GM23248 (cell line): ENCODE data around the gene CERK. TPM values are rescaled to one million over a fixed set of nuclear protein-coding genes. Genes with fewer than 3 reads are reported as not detected.
A peak's percentile ranks its signal among the peaks of the same experiment; 100 is the strongest.

Experiments used
- DNase-seq: peaks from one replicate; pipeline ENCODE4 v3.0.0-alpha.2; 2015
- H2AFZ ChIP-seq: fragments of 200-600 bp; sonication (generic); 2 replicates; pipeline ENCODE4 v1.6.1; 2016; ENCODE audit warnings: antibody characterized with exemption
- H3F3A ChIP-seq: fragments of 200-600 bp; sonication (generic); 2 replicates; pipeline ENCODE4 v1.6.1; 2016; ENCODE audit warnings: mild to moderate bottlenecking, antibody characterized with exemption, mixed run types; ENCODE audit not compliant: insufficient read depth
- H3K27ac ChIP-seq: fragments of 200-600 bp; sonication (generic); 2 replicates; pipeline ENCODE4 v1.5.1; 2016; ENCODE audit warnings: mild to moderate bottlenecking
- H3K27me3 ChIP-seq: fragments of 200-600 bp; sonication (generic); replicated peaks from 2 replicates; pipeline ENCODE4 v1.6.1; 2016; ENCODE audit warnings: mild to moderate bottlenecking; ENCODE audit not compliant: insufficient read depth
- H3K36me3 ChIP-seq: fragments of 200-600 bp; sonication (generic); 2 replicates; pipeline ENCODE4 v1.6.1; 2016; ENCODE audit warnings: low read depth, mild to moderate bottlenecking
- H3K4me1 ChIP-seq: fragments of 200-600 bp; sonication (generic); 2 replicates; pipeline ENCODE4 v1.6.1; 2016; ENCODE audit warnings: mild to moderate bottlenecking; ENCODE audit not compliant: insufficient read depth
- H3K4me2 ChIP-seq: fragments of 200-600 bp; sonication (generic); one replicate; pipeline ENCODE4 v1.6.1; 2016; ENCODE audit warnings: mild to moderate bottlenecking; ENCODE audit not compliant: unreplicated experiment
- H3K4me3 ChIP-seq: fragments of 200-600 bp; sonication (generic); 2 replicates; pipeline ENCODE4 v1.5.1; 2016; ENCODE audit warnings: mild to moderate bottlenecking
- H3K79me2 ChIP-seq: fragments of 200-600 bp; sonication (generic); 2 replicates; pipeline ENCODE4 v1.6.1; 2016; ENCODE audit warnings: mild to moderate bottlenecking; ENCODE audit not compliant: insufficient read depth
- H3K9ac ChIP-seq: fragments of 200-600 bp; sonication (generic); 2 replicates; pipeline ENCODE4 v1.6.1; 2016; ENCODE audit warnings: mild to moderate bottlenecking
- H3K9me2 ChIP-seq: fragments of 200-600 bp; sonication (generic); 2 replicates; pipeline ENCODE4 v1.6.1; 2016; ENCODE audit warnings: mixed run types, mild to moderate bottlenecking, moderate library complexity; ENCODE audit not compliant: insufficient read depth
- H3K9me3 ChIP-seq: fragments of 200-600 bp; sonication (generic); one replicate; pipeline ENCODE4 v1.6.1; 2017; ENCODE audit warnings: low read depth
- H4K20me1 ChIP-seq: fragments of 200-600 bp; sonication (generic); 2 replicates; pipeline ENCODE4 v1.6.0; 2016; ENCODE audit not compliant: insufficient read depth
- EZH2 ChIP-seq: fragments of 200-600 bp; sonication (generic); IDR thresholded peaks from 2 replicates; pipeline ENCODE4 v1.6.1; 2018; ENCODE audit warnings: antibody characterized with exemption, mild to moderate bottlenecking; ENCODE audit not compliant: insufficient read depth, poor library complexity, severe bottlenecking
- EZH2phosphoT487 ChIP-seq: fragments of 200-600 bp; sonication (generic); IDR thresholded peaks from 2 replicates; pipeline ENCODE4 v1.6.1; 2018; ENCODE audit warnings: antibody characterized with exemption, moderate library complexity, mild to moderate bottlenecking, low read depth; ENCODE audit not compliant: insufficient read depth
- whole genome bisulfite sequencing, 2 experiments: methylation state at CpG; one replicate each; pipeline ENCODE4 v1.1.6; 2015 to 2017; ENCODE audit warnings: low lambda C conversion rate in 2 of 2, low coverage in 1 of 2; ENCODE audit errors: missing lambda C conversion rate in 2 of 2; 5-methylcytosine and 5-hydroxymethylcytosine counted together
- in situ Hi-C: fragments of 300-500 bp; cut with MboI; formaldehyde crosslinking; loops from 2 replicates; pipeline ENCODE4 v1.15.0; 2020
- polyA plus RNA-seq: library from polyadenylated mRNA; unstranded; fragments of >200 nt; fragmentation: Nextera tagmentation; extraction: Ambion mirVana; gene quantifications from 2 replicates; pipeline ENCODE4 v1.2.1, GENCODE V29; 2016
- total RNA-seq: library from RNA; depleted of rRNA; stranded (reverse); fragments of >200 nt; shearing (Covaris generic); gene quantifications from 2 replicates; pipeline ENCODE4 v1.2.3, GENCODE V29; 2014

CERK gene
- total and polyA plus RNA-seq, 2 experiments from 2014 or later = 25.3 to 45.4 TPM

GRCh38 chr22:46741974-46742519, 4.0 kb upstream of the CERK start:
- no peak overlapping the region for H2AFZ ChIP-seq
- H3K9me2 ChIP-seq = no peaks in the 10 kb centered on the region
- no peak overlapping the region for H3K27ac ChIP-seq
- WGBS, 2 experiments = 84 to 88% methylated on average over 6 of the region's 6 CpGs
- H3K36me3 ChIP-seq = no peaks in the 10 kb centered on the region
- H3K9me3 ChIP-seq = no peaks in the 10 kb centered on the region
- H3F3A ChIP-seq = no peaks in the 10 kb centered on the region
- no peak overlapping the region for H3K9ac ChIP-seq
- in situ Hi-C loops = no loop called here
- DNase-seq = no peak
- peaks cover 9% of the 10 kb centered on the region for H3K4me1 ChIP-seq
- no peaks in the 10 kb centered on the region for H4K20me1 ChIP-seq
- H3K27me3 ChIP-seq = no peaks in the 10 kb centered on the region
- H3K4me3 ChIP-seq = no peak overlapping the region
- peaks cover 13% of the 10 kb centered on the region for H3K79me2 ChIP-seq
- no peak for TF ChIP-seq EZH2phosphoT487
- TF ChIP-seq EZH2 = no peak
- no peak overlapping the region for H3K4me2 ChIP-seq

DNA sequence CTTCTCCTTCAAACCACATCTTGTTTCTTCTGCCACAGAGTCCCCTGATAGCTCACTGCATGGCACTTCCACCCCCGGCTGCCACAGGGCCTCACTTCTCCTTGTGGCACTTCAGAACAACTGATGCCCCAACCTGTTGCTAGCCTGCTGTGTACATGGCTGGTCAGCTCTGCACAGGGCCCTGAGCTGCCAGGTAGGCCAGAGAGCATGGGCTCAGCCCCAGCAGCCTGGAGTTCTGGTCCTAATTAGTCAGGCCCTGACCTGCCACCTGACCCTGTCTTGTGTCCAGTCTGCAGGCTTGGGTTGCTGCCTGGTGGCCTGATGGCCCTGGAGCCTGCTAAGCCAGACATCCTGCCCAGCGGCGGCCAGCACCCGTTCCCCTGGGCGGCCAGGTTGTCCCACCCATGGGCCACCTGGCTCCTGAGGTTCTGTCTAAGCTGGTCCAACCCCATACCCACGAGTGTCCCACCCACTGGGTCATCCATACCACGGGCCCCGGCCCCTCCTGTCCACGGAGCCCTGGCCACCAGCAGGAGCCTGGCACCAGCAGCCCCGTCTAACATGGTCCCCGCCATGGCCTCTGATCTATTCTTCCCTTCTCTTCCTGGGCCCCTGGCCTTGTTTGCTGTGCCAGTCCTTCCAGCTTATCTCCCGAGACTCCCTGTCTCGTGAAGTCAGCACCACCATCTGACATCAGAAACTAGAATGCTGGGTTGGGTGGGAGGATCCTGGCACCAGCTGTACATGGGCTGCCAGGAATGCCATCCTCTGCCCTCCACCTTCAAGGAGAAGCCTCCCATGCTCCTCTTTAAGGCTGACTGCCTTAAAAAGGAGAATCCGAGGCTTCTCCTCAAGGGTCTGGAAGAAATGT, 3.1 kb upstream of the CERK start:
- 87 to 92% methylated on average over 14 of the region's 14 CpGs for WGBS, 2 experiments
- Histone ChIP-seq H3K27ac (no peak overlapping the region), H3K9me2 (no peaks in the 10 kb centered on the region), H4K20me1 (no peaks in the 10 kb centered on the region), H3K4me2 (no peak overlapping the region), H3K36me3 (no peaks in the 10 kb centered on the region), H3K4me1 (peaks cover 18% of the 10 kb centered on the region), H3K9me3 (no peaks in the 10 kb centered on the region), H3K4me3 (no peak overlapping the region), H3K79me2 (peaks cover 22% of the 10 kb centered on the region), H3F3A (no peaks in the 10 kb centered on the region), H3K9ac (no peak overlapping the region), H2AFZ (no peak overlapping the region), H3K27me3 (no peaks in the 10 kb centered on the region)
- no peak for DNase-seq
- in situ Hi-C loops = no loop called here
- TF ChIP-seq EZH2phosphoT487 = no peak
- TF ChIP-seq EZH2 = no peak

- Histone ChIP-seq H3K4me3 (peak overlapping the region; percentile 69), H3K9ac (peak overlapping the region; percentile 85), H4K20me1 (no peaks in the 10 kb centered on the region), H3K36me3 (no peaks in the 10 kb centered on the region), H3K4me1 (peaks cover 18% of the 10 kb centered on the region), H3K9me3 (no peaks in the 10 kb centered on the region), H3K9me2 (no peaks in the 10 kb centered on the region), H3K27me3 (no peaks in the 10 kb centered on the region), H3K79me2 (peaks cover 41% of the 10 kb centered on the region), H3F3A (no peaks in the 10 kb centered on the region), H3K4me2 (peak overlapping the region; percentile 90), H3K27ac (peak overlapping the region; percentile 65), H2AFZ (peak overlapping the region; percentile 79)
- TF ChIP-seq EZH2 (no peak), EZH2phosphoT487 (no peak)
- in situ Hi-C loops = no loop called here
- WGBS, 2 experiments = 30 to 33% methylated on average over 19 to 20 of the region's 20 CpGs
- DNase-seq = peak; percentile 81
Observed at GRCh38 chr22:46739094-46739870, 1.2 kb upstream of the CERK start.

- H3K27ac ChIP-seq = peak overlapping the region; percentile 65
- no peaks in the 10 kb centered on the region for H3K36me3 ChIP-seq
- H3F3A ChIP-seq = no peaks in the 10 kb centered on the region
- no peaks in the 10 kb centered on the region for H3K9me3 ChIP-seq
- WGBS, 2 experiments = 3% methylated on average over 10 to 17 of the region's 20 CpGs
- DNase-seq = peak; percentile 72
- peak overlapping the region; percentile 69 for H3K4me3 ChIP-seq
- H3K4me1 ChIP-seq = peaks cover 18% of the 10 kb centered on the region
- no peaks in the 10 kb centered on the region for H3K27me3 ChIP-seq
- no peak for TF ChIP-seq EZH2phosphoT487
- no peak for TF ChIP-seq EZH2
- H4K20me1 ChIP-seq = no peaks in the 10 kb centered on the region
- H2AFZ ChIP-seq = peak overlapping the region; percentile 79
- H3K79me2 ChIP-seq = peaks cover 47% of the 10 kb centered on the region
- H3K9ac ChIP-seq = peak overlapping the region; percentile 85
- H3K9me2 ChIP-seq = no peaks in the 10 kb centered on the region
- in situ Hi-C loops = no loop called here
- H3K4me2 ChIP-seq = peak overlapping the region; percentile 90
Observed at GRCh38 chr22:46738647-46739093, 618 bp upstream of the CERK start.
